Spleen (tissue), 11 donors: ENCODE results near the gene NHSL1. TPM values are rescaled to one million over a fixed set of nuclear protein-coding genes. Genes with fewer than 3 reads are reported as not detected.

Experiments used
- DNase-seq: peaks from one replicate; pipeline ENCODE4 v3.0.0-alpha.2; 2020
- H3K27ac ChIP-seq, 8 donors: fragments of 200-600 bp; sonication (generic) in 7 of 8; 1 replicate in 4 of 8; 2 replicates in 4 of 8; pipeline versions ENCODE4 v1.5.0 to v1.8.0; 2016 to 2021; ENCODE audit warnings: inconsistent platforms in 4 of 8, mild to moderate bottlenecking in 4 of 8, moderate library complexity in 1 of 8
- H3K27me3 ChIP-seq, 7 donors: fragments of 200-600 bp; sonication (generic) in 6 of 7; replicated peaks in 1 of 7; 1 replicate in 4 of 7; 2 replicates in 3 of 7; pipeline versions ENCODE4 v1.5.0 to v1.8.0; 2016 to 2021; ENCODE audit warnings: inconsistent platforms in 3 of 7, mild to moderate bottlenecking in 1 of 7
- H3K36me3 ChIP-seq, 6 donors: fragments of 200-600 bp; sonication (generic) in 5 of 6; 1 replicate in 4 of 6; 2 replicates in 2 of 6; pipeline versions ENCODE4 v1.5.0 to v1.8.0; 2016 to 2021; ENCODE audit warnings: inconsistent platforms in 2 of 6
- H3K4me1 ChIP-seq, 6 donors: fragments of 200-600 bp; sonication (generic) in 5 of 6; 1 replicate in 3 of 6; 2 replicates in 3 of 6; pipeline versions ENCODE4 v1.5.0 to v1.8.0; 2016 to 2021; ENCODE audit warnings: inconsistent platforms in 3 of 6
- H3K4me3 ChIP-seq, 8 donors: fragments of 200-600 bp; sonication (generic) in 7 of 8; 1 replicate in 4 of 8; 2 replicates in 4 of 8; pipeline versions ENCODE4 v1.5.0 to v1.8.0; 2016 to 2021; ENCODE audit warnings: inconsistent platforms in 4 of 8, mild to moderate bottlenecking in 4 of 8, moderate library complexity in 2 of 8
- H3K9me3 ChIP-seq, 8 donors: fragments of 200-600 bp; sonication (generic) in 7 of 8; 1 replicate in 4 of 8; 2 replicates in 4 of 8; pipeline versions ENCODE4 v1.5.0 to v1.8.0; 2016 to 2021; ENCODE audit warnings: inconsistent platforms in 4 of 8
- POLR2A ChIP-seq, 3 donors: fragments of 450-650 bp; IDR thresholded peaks; one replicate each; pipeline ENCODE4 v1.5.1; 2017; ENCODE audit warnings: antibody characterized with exemption in 3 of 3, mild to moderate bottlenecking in 1 of 3
- POLR2AphosphoS5 ChIP-seq, 3 donors: sonication (generic); formaldehyde crosslinking; IDR thresholded peaks; one replicate each; pipeline ENCODE4 v1.5.1; 2017; ENCODE audit warnings: antibody characterized with exemption in 3 of 3
- WGBS, 5 donors: extraction: QIAGEN DNeasy Blood & Tissue Kit in 3 of 5; methylation state at CpG; one replicate each; pipeline versions ENCODE4 v1.1.5 to v1.1.7; 2013 to 2018; 5-methylcytosine and 5-hydroxymethylcytosine counted together
- intact Hi-C: fragments of 100-400 bp; cut with DNase I; formaldehyde crosslinking; loops from one replicate; pipeline ENCODE4 v1.15.0; 2023; ENCODE audit warnings: low total_unique reads
- polyA plus RNA-seq, 3 donors: library from polyadenylated mRNA; stranded (reverse); fragments of 200-250 nt; gene quantifications; one replicate each; pipeline ENCODE4 v1.2.1, GENCODE V29; 2013
- total RNA-seq, 7 donors: library from RNA; depleted of rRNA in 3 of 7; stranded (reverse); fragments of >200 nt in 3 of 7; fragmentation: NEBNext Ultra II Directional in 4 of 7; extraction: Animal tissue kit (Norgen Biotek cat#: 25700) in 4 of 7; gene quantifications; one replicate each; pipeline versions ENCODE4 v1.1.0 to v1.2.1, GENCODE V29; 2016 to 2021
- TF ChIP-seq, protein P1 (sequence below), 11 experiments: fragments of 200-600 bp in 7 of 11; fragments of 450-650 bp in 4 of 11; sonication (generic) in 4 of 11; IDR thresholded peaks in 8 of 11; conservative IDR thresholded peaks in 3 of 11; 1 replicate in 7 of 11; 2 replicates in 4 of 11; pipeline versions ENCODE4 v1.4.0 to v1.8.0; 2016 to 2021; ENCODE audit warnings: antibody characterized with exemption in 11 of 11, inconsistent platforms in 4 of 11, mild to moderate bottlenecking in 1 of 11
- donor health status: healthy with polysubstance abuse.
- donor health status: DM: no; HTN: no; CAD: no; lungs with moderate emphysema.
- donor health status: DM: no; HTN: no; CAD: no.
- donor health status: Bipolar disorder and iron deficiency.
- donor health status: healthy.
- donor health status: DM: no; HTN: no; CAD: no.
- donor health status: DM: yes; HTN: yes; CAD: no.

Gene NHSL1
- total and polyA plus RNA-seq, 10 donors = 0.39 to 14.0 (median 6.7) TPM

DNA sequence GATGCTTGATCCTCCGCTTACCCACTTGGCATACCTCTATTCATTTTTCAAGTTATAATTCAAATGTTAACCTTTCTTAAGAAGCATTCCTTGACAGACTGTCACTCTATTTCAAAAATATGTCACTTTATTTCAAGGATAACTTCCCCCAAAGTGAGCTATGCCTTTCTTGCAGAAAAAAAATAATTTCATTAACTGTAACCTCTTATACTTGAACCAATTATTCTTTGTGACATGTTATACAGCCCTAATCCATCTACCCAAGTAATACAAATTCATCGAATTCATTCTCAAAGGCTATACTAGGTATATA, 9.3 kb upstream of the NHSL1 start:
- H3K27ac ChIP-seq = no peak overlapping the region
- intact Hi-C loops = no loop called here
- WGBS, 5 donors = 91 to 97% (median 95%) methylated on average over 2 of the region's 2 CpGs
- TF ChIP-seq POLR2AphosphoS5 (IDR thresholded peaks at IDR 0.05) (no peak), POLR2A (IDR thresholded peaks at IDR 0.05) (no peak)
- TF ChIP-seq, protein P1, sequence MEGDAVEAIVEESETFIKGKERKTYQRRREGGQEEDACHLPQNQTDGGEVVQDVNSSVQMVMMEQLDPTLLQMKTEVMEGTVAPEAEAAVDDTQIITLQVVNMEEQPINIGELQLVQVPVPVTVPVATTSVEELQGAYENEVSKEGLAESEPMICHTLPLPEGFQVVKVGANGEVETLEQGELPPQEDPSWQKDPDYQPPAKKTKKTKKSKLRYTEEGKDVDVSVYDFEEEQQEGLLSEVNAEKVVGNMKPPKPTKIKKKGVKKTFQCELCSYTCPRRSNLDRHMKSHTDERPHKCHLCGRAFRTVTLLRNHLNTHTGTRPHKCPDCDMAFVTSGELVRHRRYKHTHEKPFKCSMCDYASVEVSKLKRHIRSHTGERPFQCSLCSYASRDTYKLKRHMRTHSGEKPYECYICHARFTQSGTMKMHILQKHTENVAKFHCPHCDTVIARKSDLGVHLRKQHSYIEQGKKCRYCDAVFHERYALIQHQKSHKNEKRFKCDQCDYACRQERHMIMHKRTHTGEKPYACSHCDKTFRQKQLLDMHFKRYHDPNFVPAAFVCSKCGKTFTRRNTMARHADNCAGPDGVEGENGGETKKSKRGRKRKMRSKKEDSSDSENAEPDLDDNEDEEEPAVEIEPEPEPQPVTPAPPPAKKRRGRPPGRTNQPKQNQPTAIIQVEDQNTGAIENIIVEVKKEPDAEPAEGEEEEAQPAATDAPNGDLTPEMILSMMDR (IDR thresholded peaks at IDR 0.05 in 8 of 11, conservative IDR thresholded peaks at IDR 0.05 in 3 of 11) = no peak
- H3K27me3 ChIP-seq = no peaks in the 10 kb centered on the region
- H3K36me3 ChIP-seq = no peaks in the 10 kb centered on the region
- DNase-seq = no peak
- H3K4me1 ChIP-seq = peaks cover 0 to 5% (median 0%) of the 10 kb centered on the region in 6 donors
- no peaks in the 10 kb centered on the region for H3K9me3 ChIP-seq
- no peak overlapping the region for H3K4me3 ChIP-seq

- WGBS, 5 donors = 85 to 95% (median 93%) methylated on average over 7 of the region's 7 CpGs
- H3K4me1 ChIP-seq = peaks cover 0 to 5% (median 0%) of the 10 kb centered on the region in 6 donors
- no peak overlapping the region for H3K4me3 ChIP-seq
- no peaks in the 10 kb centered on the region for H3K9me3 ChIP-seq
- no peaks in the 10 kb centered on the region for H3K27me3 ChIP-seq
- H3K27ac ChIP-seq = no peak overlapping the region
- DNase-seq = no peak
- intact Hi-C loops = no loop called here
- no peak for TF ChIP-seq POLR2AphosphoS5 (IDR thresholded peaks at IDR 0.05)
- no peak for TF ChIP-seq POLR2A (IDR thresholded peaks at IDR 0.05)
- TF ChIP-seq, protein P1 (IDR thresholded peaks at IDR 0.05 in 8 of 11, conservative IDR thresholded peaks at IDR 0.05 in 3 of 11) = no peak
- no peaks in the 10 kb centered on the region for H3K36me3 ChIP-seq
Measured at GRCh38 chr6:138507977-138508675, 8.8 kb upstream of the NHSL1 start.

DNA sequence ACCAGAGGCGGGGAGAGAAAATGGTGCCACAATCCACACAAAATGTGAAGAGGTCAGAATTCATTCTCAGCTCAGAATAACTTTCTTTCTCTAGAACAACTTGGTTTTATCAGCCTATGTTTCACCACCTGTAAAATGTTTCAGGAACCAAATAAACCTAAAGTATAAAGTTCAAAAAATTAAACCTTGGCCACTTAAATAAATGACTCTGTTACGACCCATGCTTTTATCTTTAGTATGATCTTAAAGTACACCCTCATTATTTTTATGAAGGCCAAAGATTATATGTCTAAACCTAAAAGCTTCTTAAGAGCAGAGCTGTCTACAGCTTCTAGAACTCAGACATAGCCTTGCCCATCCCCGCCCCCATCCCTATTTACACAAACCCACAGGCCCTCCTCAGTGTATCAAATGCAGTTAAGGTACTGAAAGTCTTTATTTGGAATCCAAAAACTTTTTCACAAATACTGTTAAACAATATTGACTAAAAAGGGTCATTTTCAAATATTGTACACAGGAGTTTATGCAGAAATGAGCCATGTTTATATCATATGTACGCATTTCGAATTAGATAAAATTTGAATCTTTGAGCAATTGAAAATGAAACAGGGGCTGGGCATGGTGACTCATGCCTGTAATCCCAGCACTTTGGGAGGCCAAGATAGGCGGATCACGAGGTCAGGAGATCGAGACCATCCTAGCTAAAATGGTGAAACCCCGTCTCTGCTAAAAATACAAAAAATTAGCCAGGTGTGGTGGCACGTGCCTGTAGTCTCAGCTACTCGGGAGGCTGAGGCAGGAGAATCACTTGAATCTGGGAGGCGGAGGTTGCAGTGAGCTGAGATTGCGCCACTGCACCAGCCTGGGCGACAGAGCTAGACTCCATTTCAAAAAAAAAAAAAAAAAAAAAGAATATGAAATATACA, 5.7 kb upstream of the NHSL1 start:
- Histone ChIP-seq H3K36me3 (no peaks in the 10 kb centered on the region), H3K27me3 (no peaks in the 10 kb centered on the region), H3K4me3 (no peak overlapping the region), H3K4me1 (peaks cover 0 to 5% (median under 1%) of the 10 kb centered on the region in 6 donors), H3K27ac (no peak overlapping the region), H3K9me3 (no peaks in the 10 kb centered on the region)
- TF ChIP-seq, protein P1 (IDR thresholded peaks at IDR 0.05 in 8 of 11, conservative IDR thresholded peaks at IDR 0.05 in 3 of 11) = no peak
- TF ChIP-seq POLR2AphosphoS5 (IDR thresholded peaks at IDR 0.05) (no peak), POLR2A (IDR thresholded peaks at IDR 0.05) (no peak)
- WGBS, 5 donors = 85 to 93% (median 88%) methylated on average over 14 of the region's 14 CpGs
- no peak for DNase-seq
- intact Hi-C loops = no loop called here
